GM19452 (cell line): Measurements from ENCODE around the gene KCNN2.
A peak's percentile ranks its signal among the peaks of the same experiment; 100 is the strongest.

Source experiments
- ATAC-seq: cut with Tn5 transposase; IDR thresholded peaks from one replicate; pipeline ENCODE4 v1.9.1; 2021; ENCODE audit not compliant: unreplicated experiment

The KCNN2 gene

DNA sequence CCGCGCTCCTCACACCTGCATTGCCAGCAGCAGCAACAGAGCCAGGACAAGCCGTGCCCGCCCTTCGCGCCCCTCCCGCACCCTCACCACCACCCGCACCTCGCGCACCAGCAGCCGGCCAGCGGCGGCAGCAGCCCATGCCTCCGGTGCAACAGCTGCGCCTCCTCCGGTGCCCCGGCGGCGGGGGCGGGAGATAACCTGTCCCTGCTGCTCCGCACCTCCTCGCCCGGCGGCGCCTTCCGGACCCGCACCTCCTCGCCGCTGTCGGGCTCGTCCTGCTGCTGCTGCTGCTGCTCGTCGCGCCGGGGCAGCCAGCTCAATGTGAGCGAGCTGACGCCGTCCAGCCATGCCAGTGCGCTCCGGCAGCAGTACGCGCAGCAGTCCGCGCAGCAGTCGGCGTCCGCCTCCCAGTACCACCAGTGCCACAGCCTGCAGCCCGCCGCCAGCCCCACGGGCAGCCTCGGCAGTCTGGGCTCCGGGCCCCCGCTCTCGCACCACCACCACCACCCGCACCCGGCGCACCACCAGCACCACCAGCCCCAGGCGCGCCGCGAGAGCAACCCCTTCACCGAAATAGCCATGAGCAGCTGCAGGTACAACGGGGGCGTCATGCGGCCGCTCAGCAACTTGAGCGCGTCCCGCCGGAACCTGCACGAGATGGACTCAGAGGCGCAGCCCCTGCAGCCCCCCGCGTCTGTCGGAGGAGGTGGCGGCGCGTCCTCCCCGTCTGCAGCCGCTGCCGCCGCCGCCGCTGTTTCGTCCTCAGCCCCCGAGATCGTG, 517 bp downstream of the KCNN2 start:
- peak; percentile 8 for ATAC-seq

DNA sequence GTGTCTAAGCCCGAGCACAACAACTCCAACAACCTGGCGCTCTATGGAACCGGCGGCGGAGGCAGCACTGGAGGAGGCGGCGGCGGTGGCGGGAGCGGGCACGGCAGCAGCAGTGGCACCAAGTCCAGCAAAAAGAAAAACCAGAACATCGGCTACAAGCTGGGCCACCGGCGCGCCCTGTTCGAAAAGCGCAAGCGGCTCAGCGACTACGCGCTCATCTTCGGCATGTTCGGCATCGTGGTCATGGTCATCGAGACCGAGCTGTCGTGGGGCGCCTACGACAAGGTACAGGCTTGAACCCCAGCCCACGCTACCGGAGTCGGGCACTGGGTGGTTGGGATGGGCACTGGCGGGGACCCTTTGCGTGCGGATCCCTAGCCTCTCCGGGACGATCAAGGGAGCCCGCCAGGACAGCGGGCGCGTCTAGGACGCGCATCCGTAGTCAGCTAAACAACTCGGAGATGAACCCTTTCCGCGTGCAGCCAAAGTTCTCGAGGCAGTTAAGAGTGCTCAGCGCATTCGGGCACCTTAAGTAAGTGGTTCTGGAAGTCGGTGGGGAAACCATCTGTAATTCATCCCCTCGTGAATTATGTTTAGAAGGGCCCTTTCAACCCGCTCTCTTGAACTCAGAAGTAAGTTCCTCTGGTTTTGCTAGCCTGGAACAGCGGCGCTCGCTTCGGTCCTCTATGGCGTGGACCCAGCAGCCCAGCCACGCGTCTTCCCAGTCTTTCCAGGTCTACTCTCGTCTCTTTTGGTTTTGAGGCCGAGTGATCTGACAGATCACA, 1.3 kb downstream of the KCNN2 start:
- no peak for ATAC-seq

DNA sequence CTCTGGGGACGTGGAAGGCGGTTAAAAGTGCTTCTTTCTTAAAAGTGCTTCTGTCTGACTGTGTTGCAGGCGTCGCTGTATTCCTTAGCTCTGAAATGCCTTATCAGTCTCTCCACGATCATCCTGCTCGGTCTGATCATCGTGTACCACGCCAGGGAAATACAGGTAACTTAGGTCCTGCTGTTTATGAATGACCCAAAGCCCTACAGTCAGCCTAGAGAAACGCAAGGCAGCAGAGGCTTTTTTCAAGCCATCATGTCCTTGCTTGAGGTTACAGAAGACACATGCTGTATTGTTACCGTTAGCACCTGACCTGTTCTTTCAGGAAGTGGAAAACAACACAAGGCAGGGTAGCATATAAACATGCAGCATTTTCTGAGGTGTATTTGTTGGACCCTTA, 2.0 kb downstream of the KCNN2 start:
- ATAC-seq = no peak

DNA sequence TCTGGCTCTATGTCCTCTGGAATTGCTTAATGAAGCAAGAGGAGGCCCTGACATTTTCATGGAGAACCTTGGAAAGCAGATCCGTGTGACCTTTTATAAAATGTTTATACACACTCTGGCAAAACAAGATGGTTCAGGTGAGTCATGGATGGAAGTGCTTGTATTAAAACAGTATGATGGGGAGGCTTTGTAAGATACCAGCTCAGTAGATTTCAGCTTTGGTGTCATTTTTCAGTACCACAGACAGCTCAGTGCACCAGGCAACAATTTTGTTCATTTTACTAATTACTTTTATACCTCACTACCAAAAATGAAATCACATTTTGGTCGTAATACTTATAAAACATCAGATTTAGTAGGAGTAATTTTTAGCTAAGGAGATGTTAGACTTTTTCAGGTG, 5.2 kb downstream of the KCNN2 start:
- ATAC-seq = no peak

DNA sequence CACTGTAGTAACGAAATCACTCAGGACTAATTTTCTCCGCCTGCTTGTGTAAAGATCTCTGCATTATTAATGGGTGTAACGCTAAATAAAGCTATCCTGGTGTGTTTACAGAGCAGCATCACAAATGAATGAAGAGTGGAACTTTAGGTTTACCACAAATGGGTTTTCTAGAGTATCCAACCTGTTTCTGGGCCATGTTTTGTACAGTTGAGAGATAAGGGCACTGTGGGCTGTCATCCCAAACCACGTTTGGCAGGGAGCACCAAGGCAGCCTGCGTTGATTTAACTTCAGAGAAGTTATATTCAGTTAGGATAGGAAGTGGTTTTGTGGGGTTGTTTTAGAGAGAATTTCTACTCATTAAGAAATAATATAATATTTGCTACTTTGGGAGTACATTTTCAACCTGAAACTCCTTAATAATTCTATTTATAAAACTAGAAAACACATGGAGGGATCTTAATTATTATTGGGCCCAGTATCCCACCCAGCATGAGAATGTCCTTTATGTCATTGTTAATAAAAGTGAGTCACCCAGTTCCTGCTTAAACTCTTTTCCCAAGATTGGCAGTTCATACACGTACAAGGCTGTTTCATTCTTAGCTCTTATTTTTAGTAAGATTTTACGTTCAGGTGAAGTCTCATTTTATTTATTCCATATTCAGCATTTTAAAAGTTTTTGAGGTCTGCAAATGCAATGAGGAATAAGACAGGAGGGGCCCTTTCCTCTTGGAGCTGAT, 8.0 kb downstream of the KCNN2 start:
- no peak for ATAC-seq

DNA sequence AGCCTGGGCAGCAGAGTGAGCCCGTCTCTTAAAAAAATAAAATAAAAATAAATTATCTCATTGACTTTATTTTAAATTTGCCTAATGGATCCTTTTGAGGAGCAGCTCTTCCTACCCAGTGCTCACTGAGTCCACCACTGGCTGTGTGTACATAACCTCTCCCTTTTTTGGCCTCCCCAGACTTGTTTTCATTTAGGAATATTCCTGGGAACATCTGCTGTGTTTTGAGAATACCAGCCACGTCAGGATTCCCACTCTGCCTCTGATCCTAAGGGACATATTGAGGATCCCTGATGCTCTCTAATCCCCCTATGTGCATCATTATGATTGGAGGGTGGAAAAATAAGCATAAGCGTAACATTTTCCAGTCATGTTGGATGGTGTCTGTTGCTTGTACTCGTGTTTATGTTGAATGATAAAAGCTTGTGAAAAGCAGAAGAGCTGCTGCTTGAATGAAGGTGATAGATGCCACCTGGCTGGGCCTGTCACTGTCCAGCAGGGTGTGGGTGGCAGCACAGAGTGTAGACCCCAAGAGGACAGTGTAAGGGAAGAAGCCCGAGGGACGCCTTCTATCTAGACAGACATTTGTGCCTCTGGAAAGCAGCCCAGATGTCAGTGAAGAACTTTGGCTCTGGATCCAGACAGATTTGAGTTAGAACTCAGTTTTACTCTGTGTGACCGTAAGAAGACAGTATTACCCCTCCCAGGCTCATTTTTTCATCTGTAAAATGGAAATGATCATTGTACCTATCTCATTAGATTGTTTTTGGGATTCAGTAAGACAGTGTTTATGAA, 15.4 kb downstream of the KCNN2 start:
- ATAC-seq = no peak

DNA sequence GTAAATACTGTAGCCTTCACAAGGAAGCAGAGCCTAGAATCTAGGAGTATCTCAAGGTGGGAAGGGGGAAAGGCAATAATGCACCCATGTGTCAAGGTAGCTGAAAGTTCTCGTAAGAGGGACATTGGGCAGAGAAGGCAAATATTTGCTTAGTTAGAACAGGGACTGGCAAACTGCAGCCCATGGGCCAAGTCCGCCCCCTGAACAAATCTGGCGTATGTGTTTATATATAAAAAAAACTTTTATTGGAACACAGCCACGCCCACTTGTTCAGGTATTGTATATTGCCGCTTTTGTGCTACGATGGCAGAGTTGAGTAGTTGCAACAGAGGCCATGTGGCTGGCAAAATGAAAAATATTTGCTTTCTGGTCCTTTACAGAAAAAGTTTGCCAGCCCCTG, 16.1 kb downstream of the KCNN2 start:
- no peak for ATAC-seq

DNA sequence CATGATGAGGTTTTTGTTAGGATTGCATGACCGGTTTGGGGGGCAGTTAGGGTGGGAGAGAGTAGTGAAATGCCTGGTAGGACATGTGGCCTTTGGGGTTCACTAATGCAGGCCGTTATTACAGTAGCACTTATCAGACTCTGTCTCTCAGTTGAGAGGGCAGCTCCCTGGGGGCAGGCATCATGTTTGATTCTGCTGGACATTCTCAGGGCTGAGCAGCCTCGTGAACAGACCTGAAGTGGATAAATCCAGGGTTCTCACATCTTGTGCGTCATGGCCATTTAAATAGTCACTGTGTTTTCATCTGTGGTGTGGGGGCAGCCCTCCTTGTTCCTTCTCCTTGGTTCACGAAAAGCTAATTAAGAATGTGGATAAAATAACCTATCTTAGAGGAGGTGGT, 18.9 kb downstream of the KCNN2 start:
- no peak for ATAC-seq

DNA sequence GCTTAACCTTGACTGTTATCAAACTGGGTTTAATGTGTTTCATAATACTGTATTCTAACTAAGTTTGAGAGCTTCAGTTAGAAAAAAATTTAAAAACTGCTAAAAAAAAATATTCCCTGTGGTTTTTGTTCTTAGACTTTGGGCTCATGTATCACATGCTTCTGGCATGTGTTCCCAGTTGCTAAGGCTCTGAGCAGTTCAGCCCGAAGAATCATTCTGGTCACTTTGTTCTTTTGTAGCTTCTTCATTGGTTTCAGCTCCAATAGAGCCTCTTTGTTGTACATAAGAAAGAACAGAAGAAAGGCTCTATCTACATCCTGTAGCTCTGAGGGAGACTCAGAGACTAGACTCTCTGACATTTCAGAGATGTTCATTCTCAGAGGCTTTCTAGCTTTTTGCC, 25.6 kb downstream of the KCNN2 start:
- ATAC-seq = no peak

DNA sequence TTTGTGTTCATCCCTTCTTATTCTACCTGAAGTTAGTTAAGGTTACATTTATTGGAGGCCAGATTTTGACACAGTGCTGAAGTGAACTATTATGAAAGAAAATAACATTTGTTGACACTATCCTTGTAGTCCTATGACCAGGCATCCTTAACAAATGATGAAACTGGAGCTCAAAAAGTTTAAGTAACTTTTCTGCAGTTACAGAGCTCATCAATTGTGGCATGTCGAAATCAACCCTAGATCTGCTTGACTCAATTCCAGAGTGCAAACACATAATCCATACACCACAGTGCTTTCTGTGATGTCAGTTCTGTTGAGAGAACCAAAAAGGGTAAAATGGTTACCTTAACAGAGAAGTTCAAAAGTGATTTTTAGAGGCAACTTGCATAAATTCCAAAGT, 28.6 kb downstream of the KCNN2 start:
- ATAC-seq = no peak

DNA sequence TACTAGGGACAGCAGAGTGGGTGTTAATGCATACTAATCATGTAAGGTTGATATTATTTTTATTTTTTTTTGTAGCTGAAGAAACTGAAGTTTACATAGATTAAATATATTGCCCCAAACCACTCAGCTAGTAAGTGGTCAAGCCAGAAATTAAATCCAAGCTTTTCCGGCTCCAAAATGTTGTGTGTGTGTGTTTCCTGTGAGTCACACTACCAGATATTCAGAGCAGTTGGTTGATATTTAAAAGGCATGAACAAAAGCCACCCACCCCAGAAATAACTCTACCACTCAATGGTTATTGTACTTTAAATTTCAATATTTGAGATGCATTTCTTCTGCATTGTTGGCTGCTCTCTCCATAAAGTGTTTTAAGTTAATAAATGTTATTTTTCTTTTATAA, 29.5 kb downstream of the KCNN2 start:
- no peak for ATAC-seq

DNA sequence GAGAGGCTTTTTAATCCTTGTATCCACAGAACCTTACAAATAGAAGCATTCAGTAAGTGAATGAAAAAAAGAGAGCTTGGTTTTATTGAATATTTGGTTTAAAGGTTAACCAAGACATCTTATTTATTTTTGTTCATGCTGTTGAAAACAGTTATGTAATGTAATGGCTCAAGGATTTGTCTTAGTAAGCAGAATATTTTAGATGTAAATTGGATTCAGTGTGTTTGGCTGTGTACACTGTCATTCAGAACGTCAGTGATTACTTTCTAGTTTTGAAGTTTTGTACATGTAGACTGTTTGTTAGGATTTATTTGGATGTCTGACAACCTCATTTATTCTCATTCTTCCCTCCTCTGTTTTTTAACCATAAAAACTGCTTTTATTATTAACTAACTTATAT, 31.3 kb downstream of the KCNN2 start:
- no peak for ATAC-seq

DNA sequence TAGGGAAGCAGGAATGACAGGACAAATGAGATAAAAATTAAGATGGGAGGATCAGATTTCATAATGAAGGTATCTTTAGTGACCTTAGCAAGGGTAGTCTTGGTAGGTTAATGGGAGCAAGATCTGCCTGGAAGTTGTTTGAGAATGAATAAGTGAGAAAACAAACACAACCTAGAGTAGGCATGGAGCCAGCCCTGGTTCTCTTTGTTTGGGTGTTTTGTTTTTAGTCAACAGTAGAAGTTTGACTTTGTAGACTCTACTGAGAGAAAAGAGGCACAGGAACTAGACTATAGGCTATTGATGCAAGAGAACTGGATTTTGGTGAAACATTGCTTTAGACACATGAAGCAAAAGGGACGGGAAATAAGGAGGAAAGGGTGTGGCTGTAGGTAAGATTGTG, 40.3 kb downstream of the KCNN2 start:
- ATAC-seq = no peak

DNA sequence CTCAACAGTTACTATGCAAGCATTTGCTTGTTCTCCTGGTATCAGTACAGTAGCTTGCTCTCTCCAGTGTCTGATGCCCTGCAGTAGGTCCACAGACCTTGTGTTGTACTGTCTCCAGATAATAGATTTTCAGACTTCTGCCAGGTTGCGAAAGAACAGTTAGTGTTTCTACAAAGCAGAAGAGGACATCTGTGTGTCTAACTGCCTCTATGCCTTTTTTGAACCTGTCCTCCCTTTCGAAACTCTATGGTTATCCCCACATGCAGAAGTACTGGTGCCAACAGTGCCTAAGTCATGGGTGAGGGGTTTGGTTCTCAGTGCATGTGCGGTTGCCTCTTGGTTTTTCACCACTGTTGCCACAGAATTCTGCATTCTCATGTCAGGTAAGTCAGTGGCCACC, 45.9 kb downstream of the KCNN2 start:
- ATAC-seq = no peak

DNA sequence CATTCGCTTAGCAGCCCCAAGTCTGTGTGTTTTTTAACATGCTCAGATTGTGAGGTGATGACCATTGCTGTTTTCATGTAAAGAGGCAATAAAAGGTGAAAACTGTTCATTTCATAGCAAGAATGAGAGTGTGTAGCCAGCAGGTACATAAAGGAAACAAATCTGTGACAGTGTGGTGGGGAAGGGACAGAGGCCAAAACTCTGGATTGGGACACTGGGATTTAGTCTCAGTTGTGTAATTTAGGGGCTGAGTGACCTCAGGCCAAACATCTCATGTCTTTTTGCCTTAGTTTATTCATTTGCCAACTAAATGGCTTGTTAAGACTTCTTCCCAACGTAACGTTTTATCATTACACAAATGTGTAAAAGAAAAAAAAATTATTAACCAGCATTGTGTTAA, 47.0 kb downstream of the KCNN2 start:
- ATAC-seq = no peak

DNA sequence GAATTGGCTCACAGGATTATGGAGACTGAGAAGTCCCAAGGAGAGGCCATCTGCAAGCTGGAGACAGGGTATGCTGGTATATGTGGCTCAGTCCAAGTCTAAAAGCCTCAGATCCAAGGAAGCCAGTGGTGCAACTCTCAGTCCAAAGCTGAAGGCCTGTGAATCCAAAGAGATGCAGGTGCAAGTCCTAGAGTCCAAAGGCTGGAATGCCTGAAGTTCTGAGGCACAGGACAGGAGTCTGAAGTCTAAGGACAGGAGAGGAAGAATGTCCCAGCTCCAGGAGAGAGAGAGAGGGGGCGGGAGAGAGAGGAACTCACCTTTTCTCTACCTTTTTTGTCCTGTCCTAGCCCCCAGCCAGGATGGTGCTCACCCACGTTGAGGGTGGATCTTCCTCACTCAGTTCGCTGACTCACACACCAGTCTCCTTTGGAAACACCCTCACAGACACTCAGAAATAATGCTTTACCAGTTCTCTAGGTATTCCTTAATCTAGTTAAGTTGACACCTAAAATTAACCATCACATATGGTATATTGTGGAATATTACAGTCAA, 49.6 kb downstream of the KCNN2 start:
- ATAC-seq = no peak

DNA sequence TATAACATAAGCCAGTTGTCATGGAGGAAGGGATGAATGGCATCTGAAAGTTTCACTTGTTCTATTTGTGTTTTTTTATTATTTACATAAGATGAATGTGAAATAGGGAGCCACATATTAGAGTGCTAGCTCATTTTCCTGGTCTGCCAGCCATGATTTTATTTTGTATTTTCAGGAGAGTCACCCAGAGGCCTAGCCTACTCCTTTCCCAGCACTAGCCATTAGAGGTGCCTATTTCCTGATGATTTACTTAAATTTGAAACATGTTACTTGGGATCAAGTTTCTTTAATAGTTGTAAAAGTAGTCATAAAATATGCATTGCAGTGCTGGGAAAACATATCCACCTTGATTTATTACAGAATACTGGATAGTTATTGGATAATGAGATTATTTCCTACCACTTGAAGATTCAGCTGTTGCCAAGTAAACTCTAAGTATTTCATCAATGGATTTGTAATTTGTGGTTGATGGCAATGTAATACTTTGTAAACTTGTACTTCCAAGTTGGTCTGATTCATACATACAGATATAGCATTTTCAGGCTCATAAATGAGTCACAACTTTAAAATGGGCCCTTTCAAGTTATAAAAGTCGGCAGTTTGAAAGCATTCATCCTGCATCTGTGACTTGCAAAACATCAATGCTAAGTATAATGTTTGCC, 50.8 kb downstream of the KCNN2 start:
- ATAC-seq = no peak

DNA sequence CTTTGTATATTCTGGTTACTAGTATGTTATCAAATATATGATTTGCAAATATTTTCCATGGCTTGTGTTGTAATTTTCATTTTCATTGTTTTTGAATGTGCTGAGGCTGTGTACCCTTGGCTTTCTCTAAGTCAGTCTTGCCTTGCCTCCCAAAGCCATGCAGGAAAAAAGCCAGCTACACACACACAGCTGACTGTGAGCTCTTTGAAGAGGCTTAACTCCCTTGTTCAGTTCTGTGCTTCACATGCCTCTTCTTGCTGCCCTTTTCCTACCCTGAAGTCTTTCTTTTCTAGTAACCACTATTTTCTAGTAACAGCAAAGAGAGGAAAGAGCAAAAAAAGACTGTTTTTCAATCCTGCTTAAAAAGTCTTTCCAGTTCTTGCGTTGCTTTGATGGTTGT, 53.9 kb downstream of the KCNN2 start:
- ATAC-seq = no peak

DNA sequence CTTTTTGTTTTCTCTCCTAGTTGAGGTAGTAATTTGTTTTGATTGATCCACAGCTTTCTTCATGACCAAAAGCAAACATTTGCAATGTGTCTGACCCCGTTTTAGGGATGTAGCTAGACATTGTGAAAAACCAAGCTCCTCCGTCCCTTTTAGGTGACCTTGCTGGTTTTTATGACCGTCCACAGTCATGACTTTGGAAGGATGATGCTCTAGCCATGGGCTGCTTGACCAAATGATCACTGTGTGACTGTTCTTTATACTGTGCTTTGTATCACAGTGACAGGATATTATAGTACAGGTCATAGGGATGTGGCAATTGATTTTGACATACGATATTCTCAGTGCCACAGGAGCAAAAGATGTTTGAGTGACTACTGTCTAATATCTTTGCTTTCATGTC, 54.4 kb downstream of the KCNN2 start:
- no peak for ATAC-seq

DNA sequence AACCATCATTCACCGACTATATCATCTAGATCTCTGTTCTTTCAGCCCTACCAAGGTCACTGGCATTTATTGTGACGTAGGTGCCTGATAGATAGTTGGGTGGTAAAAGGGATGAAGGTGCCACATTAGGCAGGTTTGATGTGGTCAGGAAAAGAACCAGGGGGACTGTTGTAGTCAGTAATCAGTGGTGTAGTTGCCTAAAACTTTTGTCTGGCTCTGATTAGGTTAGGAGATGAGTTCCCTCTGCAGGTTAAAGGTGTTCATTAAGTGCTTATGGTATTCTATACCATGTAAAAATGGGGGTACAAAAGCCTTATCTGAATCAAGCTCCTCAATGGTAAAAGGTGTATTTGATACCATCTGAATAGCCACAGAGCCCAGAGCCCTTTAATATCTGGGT, 55.6 kb downstream of the KCNN2 start:
- no peak for ATAC-seq
